HG02885 (cell line): ENCODE results near the gene CFAP97.
"Not testable (repeated sequence)": the region's sequence is repeated elsewhere in the genome, so short reads cannot be mapped to it uniquely, and the experiment has no call there.

ENCODE experiments used
- ATAC-seq: cut with Tn5 transposase; IDR thresholded peaks from one replicate; pipeline ENCODE4 v1.9.1; 2021; ENCODE audit warnings: mild to moderate bottlenecking; ENCODE audit not compliant: unreplicated experiment, poor library complexity

The CFAP97 gene

DNA sequence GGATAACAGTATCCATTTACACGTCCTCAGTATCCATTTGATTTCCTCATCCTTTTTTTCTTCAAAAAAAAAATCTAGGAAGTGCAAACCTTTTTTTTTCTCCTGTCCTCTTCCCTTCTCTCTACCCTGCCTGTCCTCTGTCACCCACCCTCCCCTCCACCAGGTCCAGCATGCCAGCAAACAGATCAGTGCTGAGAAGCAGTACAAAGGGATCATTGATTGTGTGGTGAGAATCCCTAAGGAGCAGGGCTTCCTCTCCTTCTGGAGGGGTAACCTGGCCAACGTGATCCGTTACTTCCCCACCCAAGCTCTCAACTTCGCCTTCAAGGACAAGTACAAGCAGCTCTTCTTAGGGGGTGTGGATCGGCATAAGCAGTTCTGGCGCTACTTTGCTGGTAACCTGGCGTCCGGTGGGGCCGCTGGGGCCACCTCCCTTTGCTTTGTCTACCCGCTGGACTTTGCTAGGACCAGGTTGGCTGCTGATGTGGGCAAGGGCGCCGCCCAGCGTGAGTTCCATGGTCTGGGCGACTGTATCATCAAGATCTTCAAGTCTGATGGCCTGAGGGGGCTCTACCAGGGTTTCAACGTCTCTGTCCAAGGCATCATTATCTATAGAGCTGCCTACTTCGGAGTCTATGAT is 59.1 kb downstream of the CFAP97 start:
- no peak for ATAC-seq

DNA sequence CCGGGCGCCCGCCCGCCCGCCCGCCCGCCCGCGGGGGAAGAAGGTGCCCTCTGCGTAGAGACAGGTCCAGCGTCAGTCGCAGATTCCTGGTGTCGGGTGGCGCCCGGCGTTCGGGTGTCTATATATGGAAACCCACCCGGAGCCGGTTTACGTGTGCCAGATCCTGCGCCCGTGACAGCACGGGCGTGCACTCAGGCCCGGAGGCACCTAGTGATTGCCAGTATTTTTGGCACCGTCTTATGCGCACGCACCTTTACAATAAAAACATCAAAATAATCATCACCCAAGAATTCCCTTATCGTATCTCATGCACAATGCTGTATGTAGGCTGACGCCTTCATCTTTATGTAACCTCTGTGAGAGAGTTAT is 60.2 kb downstream of the CFAP97 start:
- peak; percentile 28 for ATAC-seq

GRCh38 chr4:185142912-185143600 is 60.7 kb downstream of the CFAP97 start, which contains the start of gene SLC25A4:
Gene SLC25A4 (plus strand): TSS chr4:185143266. CDS start chr4:185143373, 107 bp downstream.
- peak; percentile 96 for ATAC-seq

DNA sequence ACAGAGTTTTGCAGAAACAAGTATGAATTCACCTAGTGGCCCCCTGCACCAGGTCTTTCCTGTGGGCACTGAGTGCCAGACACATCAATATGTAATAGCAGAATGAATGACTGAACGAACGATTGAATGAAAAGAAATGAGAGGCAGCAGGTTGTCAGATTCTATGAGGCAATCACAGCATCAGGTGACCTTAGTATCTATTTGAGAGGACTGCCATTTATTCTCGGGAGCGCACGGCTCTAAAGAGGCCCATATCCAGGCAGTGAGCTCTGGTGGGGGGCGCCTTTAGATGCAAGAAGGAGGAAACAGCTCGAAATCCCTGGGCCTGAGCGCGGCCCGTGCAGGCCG is 61.3 kb downstream of the CFAP97 start:
- ATAC-seq = no peak

GRCh38 chr4:185141777-185142176 is 62.0 kb downstream of the CFAP97 start:
- no peak for ATAC-seq

GRCh38 chr4:185139736-185140135 is 64.1 kb downstream of the CFAP97 start:
- no peak for ATAC-seq

- no peak for ATAC-seq
Measured at GRCh38 chr4:185138161-185138560, 65.6 kb downstream of the CFAP97 start.

- no peak for ATAC-seq
Measured at GRCh38 chr4:185137233-185137925, 66.4 kb downstream of the CFAP97 start.

- ATAC-seq = peak; percentile 80
Measured at GRCh38 chr4:185134307-185134869, 69.4 kb downstream of the CFAP97 start.

GRCh38 chr4:185128272-185129119 is 75.3 kb downstream of the CFAP97 start:
- ATAC-seq = peak; percentile 52

- ATAC-seq = no peak
Measured at GRCh38 chr4:185127021-185127925, 76.5 kb downstream of the CFAP97 start.

- ATAC-seq = no peak
Measured at GRCh38 chr4:185124006-185124405, 79.8 kb downstream of the CFAP97 start.

DNA sequence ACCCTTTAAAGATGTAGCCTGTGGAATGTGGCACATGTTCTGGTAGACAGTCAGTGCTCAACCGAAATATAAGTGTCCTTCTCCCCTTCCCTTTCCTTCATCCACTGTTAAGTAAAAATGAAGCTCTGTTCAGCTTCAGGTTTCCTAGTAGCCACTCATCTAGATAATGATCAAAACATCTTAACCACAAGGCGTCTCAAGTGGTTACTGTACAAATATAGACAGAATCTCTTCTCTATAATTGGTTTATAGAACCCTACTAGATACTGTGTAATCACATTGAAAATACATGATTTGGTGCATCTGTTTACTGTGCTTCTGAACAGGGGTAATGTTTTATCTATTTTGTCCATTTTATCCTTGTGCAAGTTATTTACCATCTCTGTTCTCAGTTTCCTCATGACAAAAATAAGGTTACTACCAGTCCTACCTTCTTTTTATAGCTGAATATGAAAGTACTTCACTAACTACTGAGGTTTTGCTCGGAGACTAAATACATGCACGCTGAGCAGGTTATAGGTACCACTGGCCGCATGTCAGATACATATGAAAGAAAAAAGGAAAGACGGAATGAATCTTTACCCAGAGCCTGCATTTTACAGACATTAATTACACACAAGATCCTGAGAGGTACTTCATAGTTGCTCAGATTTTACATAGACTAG is 81.0 kb downstream of the CFAP97 start:
- ATAC-seq = peak; percentile 81

GRCh38 chr4:185120631-185120946 is 83.2 kb downstream of the CFAP97 start:
- no peak for ATAC-seq

- peak; percentile 53 for ATAC-seq
Measured at GRCh38 chr4:185119927-185120630, 83.7 kb downstream of the CFAP97 start.

- not testable (repeated sequence) for ATAC-seq
Measured at GRCh38 chr4:185119467-185119866, 84.3 kb downstream of the CFAP97 start.

DNA sequence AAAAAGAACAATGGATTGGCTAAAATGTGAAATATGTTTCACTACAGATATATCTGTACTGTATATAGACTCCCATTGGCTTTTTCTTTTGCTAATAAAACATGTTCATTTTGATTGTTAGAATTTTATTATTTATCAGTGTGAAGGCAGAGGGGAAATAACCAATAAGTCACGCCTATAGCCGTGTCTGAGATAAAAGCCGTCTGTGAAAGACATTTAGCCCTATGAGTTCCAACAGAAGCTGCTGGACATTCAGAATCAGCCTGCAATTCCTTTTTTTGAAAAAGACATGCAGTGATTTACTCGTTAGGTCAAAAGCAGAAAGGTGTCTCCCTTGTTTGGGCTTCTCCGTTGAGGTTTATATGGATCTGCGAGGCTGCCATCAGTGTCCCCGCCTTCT is 84.9 kb downstream of the CFAP97 start:
- no peak for ATAC-seq

DNA sequence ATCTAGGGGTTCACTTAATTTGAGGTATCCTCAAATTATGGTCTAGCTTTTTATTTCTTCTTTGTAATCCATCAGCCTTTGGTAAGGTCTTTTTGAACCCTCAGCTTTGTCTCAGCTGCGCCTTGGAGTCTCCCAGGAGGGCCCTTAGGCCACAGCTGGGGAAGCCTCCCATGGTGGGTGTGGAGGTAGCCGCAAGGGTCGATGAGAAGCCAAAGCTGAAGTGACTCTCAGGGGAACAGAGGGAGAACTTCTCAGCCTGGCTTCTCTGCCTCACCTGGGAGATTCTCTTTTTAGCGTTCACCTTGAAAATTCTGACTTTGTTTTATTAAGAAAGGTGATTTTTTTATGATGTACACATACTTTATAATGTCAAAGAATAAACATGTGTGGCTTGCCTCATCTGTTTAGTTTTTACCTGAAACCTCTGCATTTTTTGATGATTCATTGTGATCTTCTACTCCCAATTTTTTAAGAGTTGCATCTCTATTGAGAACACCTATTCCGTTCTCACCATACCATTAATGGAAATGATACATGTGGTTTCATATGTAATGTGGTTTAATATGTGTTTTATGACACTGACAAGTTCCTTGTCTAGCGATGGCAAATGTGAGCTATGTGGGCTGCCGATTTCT is 86.4 kb downstream of the CFAP97 start:
- ATAC-seq = no peak
